IPS-18a (cell line): Measurements from ENCODE around the gene EEF1A2.

Experiments
- H3K27ac ChIP-seq: one replicate; pipeline ENCODE4 v1.5.1; 2013; ENCODE audit warnings: low read length
- H3K27me3 ChIP-seq: one replicate; pipeline ENCODE4 v1.6.1; 2013; ENCODE audit warnings: mild to moderate bottlenecking, low read length; ENCODE audit not compliant: control insufficient read depth, insufficient read depth
- H3K36me3 ChIP-seq: one replicate; pipeline ENCODE4 v1.6.1; 2013; ENCODE audit warnings: low read depth, low read length; ENCODE audit not compliant: control insufficient read depth
- H3K4me1 ChIP-seq: one replicate; pipeline ENCODE4 v1.6.1; 2013; ENCODE audit warnings: low read depth, low read length; ENCODE audit not compliant: control insufficient read depth
- H3K4me3 ChIP-seq: one replicate; pipeline ENCODE4 v1.5.1; 2013; ENCODE audit warnings: low read length
- H3K9ac ChIP-seq: one replicate; pipeline ENCODE4 v1.6.1; 2013; ENCODE audit warnings: mild to moderate bottlenecking, low read length, moderate library complexity
- H3K9me3 ChIP-seq: one replicate; pipeline ENCODE4 v1.6.1; 2013; ENCODE audit warnings: low read depth, low read length; ENCODE audit not compliant: control insufficient read depth

The EEF1A2 gene

GRCh38 chr20:63525971-63526370, 27.1 kb upstream of the EEF1A2 start:
- H3K9ac ChIP-seq, result no peak overlapping the region
- H3K4me1 ChIP-seq, result no peaks in the 10 kb centered on the region
- H3K27ac ChIP-seq, result no peak overlapping the region
- H3K4me3 ChIP-seq, result no peak overlapping the region
- H3K36me3 ChIP-seq, result no peaks in the 10 kb centered on the region
- H3K27me3 ChIP-seq, result no peaks in the 10 kb centered on the region
- no peaks in the 10 kb centered on the region for H3K9me3 ChIP-seq

GRCh38 chr20:63525185-63525584, 26.3 kb upstream of the EEF1A2 start:
- H3K36me3 ChIP-seq, result no peaks in the 10 kb centered on the region
- no peaks in the 10 kb centered on the region for H3K4me1 ChIP-seq
- no peaks in the 10 kb centered on the region for H3K27me3 ChIP-seq
- H3K4me3 ChIP-seq, result no peak overlapping the region
- no peak overlapping the region for H3K9ac ChIP-seq
- H3K27ac ChIP-seq, result no peak overlapping the region
- no peaks in the 10 kb centered on the region for H3K9me3 ChIP-seq

- Histone ChIP-seq H3K9me3 (no peaks in the 10 kb centered on the region), H3K4me3 (no peak overlapping the region), H3K36me3 (no peaks in the 10 kb centered on the region), H3K27me3 (peaks cover 19% of the 10 kb centered on the region), H3K27ac (no peak overlapping the region), H3K4me1 (peaks cover 3% of the 10 kb centered on the region), H3K9ac (no peak overlapping the region)
These were observed 24.2 kb upstream of the EEF1A2 start for GRCh38 chr20:63522981-63523611.

- H3K9ac ChIP-seq, result no peak overlapping the region
- no peak overlapping the region for H3K4me3 ChIP-seq
- no peak overlapping the region for H3K27ac ChIP-seq
- H3K36me3 ChIP-seq, result no peaks in the 10 kb centered on the region
- H3K4me1 ChIP-seq, result peaks cover 3% of the 10 kb centered on the region
- peaks cover 20% of the 10 kb centered on the region for H3K27me3 ChIP-seq
- no peaks in the 10 kb centered on the region for H3K9me3 ChIP-seq
These were observed 23.4 kb upstream of the EEF1A2 start for GRCh38 chr20:63522091-63522868.

GRCh38 chr20:63521602-63522001, 22.7 kb upstream of the EEF1A2 start:
- H3K9ac ChIP-seq, result peak overlapping the region; percentile 92

GRCh38 chr20:63520934-63521601, 22.2 kb upstream of the EEF1A2 start:
- Histone ChIP-seq H3K36me3 (no peaks in the 10 kb centered on the region), H3K4me1 (peaks cover 3% of the 10 kb centered on the region), H3K27ac (peak overlapping the region; percentile 36), H3K4me3 (peak overlapping the region; percentile 87), H3K9ac (peak overlapping the region; percentile 92), H3K27me3 (peaks cover 20% of the 10 kb centered on the region), H3K9me3 (no peaks in the 10 kb centered on the region)

More at GRCh38 chr20:63521602-63522001, 22.7 kb upstream of the EEF1A2 start:
- Histone ChIP-seq H3K4me3 (peak overlapping the region; percentile 87), H3K4me1 (peaks cover 3% of the 10 kb centered on the region), H3K27ac (peak overlapping the region; percentile 36), H3K27me3 (peaks cover 20% of the 10 kb centered on the region), H3K9me3 (no peaks in the 10 kb centered on the region), H3K36me3 (no peaks in the 10 kb centered on the region)

GRCh38 chr20:63520504-63520933, 21.6 kb upstream of the EEF1A2 start, which contains the start of gene PPDPF:
PPDPF (plus strand) TSS chr20:63520765; CDS start chr20:63521309, 544 bp downstream.
- Histone ChIP-seq H3K4me3 (peak within 1 kb of the TSS; percentile 87), H3K9me3 (no peaks in the 10 kb centered on the region), H3K9ac (peak within 1 kb of the TSS; percentile 92), H3K27ac (peak within 1 kb of the TSS; percentile 36), H3K27me3 (peaks cover 20% of the 10 kb centered on the region), H3K4me1 (peaks cover 3% of the 10 kb centered on the region), H3K36me3 (no peaks in the 10 kb centered on the region)

- Histone ChIP-seq H3K9me3 (no peaks in the 10 kb centered on the region), H3K27me3 (peaks cover 20% of the 10 kb centered on the region), H3K27ac (no peak overlapping the region), H3K9ac (peak overlapping the region; percentile 39), H3K4me1 (peaks cover 3% of the 10 kb centered on the region), H3K36me3 (no peaks in the 10 kb centered on the region), H3K4me3 (peak overlapping the region; percentile 87)
These were observed 21.0 kb upstream of the EEF1A2 start for GRCh38 chr20:63519668-63520503.

GRCh38 chr20:63518946-63519667, 20.2 kb upstream of the EEF1A2 start:
- peak overlapping the region; percentile 87 for H3K4me3 ChIP-seq

GRCh38 chr20:63518351-63518861, 19.5 kb upstream of the EEF1A2 start:
- Histone ChIP-seq H3K9ac (no peak overlapping the region), H3K27me3 (peaks cover 20% of the 10 kb centered on the region), H3K27ac (no peak overlapping the region), H3K4me1 (peaks cover 3% of the 10 kb centered on the region), H3K36me3 (no peaks in the 10 kb centered on the region), H3K4me3 (no peak overlapping the region), H3K9me3 (no peaks in the 10 kb centered on the region)

More at GRCh38 chr20:63518946-63519667, 20.2 kb upstream of the EEF1A2 start:
- peaks cover 3% of the 10 kb centered on the region for H3K4me1 ChIP-seq
- H3K36me3 ChIP-seq, result no peaks in the 10 kb centered on the region
- no peak overlapping the region for H3K27ac ChIP-seq
- H3K27me3 ChIP-seq, result peaks cover 20% of the 10 kb centered on the region
- H3K9ac ChIP-seq, result peak overlapping the region; percentile 39
- H3K9me3 ChIP-seq, result no peaks in the 10 kb centered on the region
